ENCODE results near the gene ATG14. TPM values are rescaled to one million over a fixed set of nuclear protein-coding genes. Genes with fewer than 3 reads are reported as not detected.
A peak's percentile ranks its signal among the peaks of the same experiment; 100 is the strongest.

Gene ATG14
- total RNA-seq, 2 donors from 2014 or later = 11.0 to 12.9 TPM

DNA sequence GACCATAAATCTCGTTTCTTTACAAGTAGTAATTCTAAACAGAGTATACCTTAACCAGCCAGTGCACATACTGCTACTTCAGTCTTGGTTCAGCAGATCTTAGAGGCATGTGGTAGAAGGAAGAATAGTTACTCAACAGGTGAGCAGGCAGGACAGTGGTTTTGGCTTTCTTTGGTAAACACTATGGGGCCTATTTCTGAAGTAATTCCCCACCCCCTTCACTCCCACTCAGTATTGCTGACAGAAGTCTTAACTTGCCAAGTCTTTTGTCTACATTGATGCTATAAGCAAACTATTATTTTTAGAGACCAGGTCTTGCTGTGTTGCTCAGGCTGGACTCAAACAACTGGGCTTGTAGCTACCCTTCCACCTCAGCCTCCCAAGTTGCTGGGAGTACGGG lies 71.9 kb downstream of the ATG14 start:
- no peak for DNase-seq
- TF ChIP-seq CTCF (conservative IDR thresholded peaks at IDR 0.05) = no peak
- H3K4me1 Mint-ChIP-seq = peaks cover 37% of the 10 kb centered on the region
- no peaks in the 10 kb centered on the region for H3K27me3 Mint-ChIP-seq (ENCODE audit: insufficient read depth)
- no peaks in the 10 kb centered on the region for H3K9me3 Mint-ChIP-seq
- no peak overlapping the region for H3K4me3 Mint-ChIP-seq
- Histone ChIP-seq H3K4me1 (ENCODE audit: control insufficient read depth, insufficient read depth, low read length) (peaks cover 6% of the 10 kb centered on the region), H3K27ac (ENCODE audit: low read depth, low read length) (no peak overlapping the region), H3K27me3 (ENCODE audit: control insufficient read depth, insufficient read depth, low read length, poor library complexity, severe bottlenecking) (no peaks in the 10 kb centered on the region), H3K36me3 (ENCODE audit: control insufficient read depth, insufficient read depth, low read length) (peaks cover 35% of the 10 kb centered on the region), H3K4me3 (ENCODE audit: low read length) (no peak overlapping the region), H3K9ac (ENCODE audit: extremely low read depth, low read length, poor library complexity, severe bottlenecking) (no peak overlapping the region), H3K9me3 (ENCODE audit: control insufficient read depth, low read length) (no peaks in the 10 kb centered on the region)
- 56 to 79% methylated on average over 1 to 2 of the region's 2 CpGs for WGBS, 2 experiments (ENCODE audit: insufficient coverage in 1 of 2, insufficient read length in 1 of 2)
- H3K27ac Mint-ChIP-seq = peak overlapping the region; percentile 30
- peaks cover 11% of the 10 kb centered on the region for H3K36me3 Mint-ChIP-seq (ENCODE audit: low read depth)

DNA sequence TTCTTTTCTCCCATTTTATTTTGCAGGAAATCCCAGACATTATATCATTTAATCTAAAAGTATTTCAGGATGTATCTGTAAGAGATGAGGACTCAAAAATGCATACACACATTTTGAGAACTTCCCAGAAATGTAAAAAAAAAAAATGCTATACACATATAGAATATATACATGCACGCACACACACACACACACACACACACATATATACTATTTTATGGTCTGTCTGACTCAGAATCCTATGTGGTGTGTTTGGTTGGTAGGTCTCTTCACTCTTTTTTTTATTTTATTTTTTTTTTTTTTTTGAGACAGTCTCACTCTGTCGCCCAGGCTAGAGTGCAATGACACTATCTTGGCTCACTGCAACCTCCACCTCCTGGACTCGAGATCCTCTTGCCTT lies 74.9 kb downstream of the ATG14 start:
- Histone ChIP-seq H3K9ac (ENCODE audit: extremely low read depth, low read length, poor library complexity, severe bottlenecking) (no peak overlapping the region), H3K36me3 (ENCODE audit: control insufficient read depth, insufficient read depth, low read length) (peaks cover 31% of the 10 kb centered on the region), H3K9me3 (ENCODE audit: control insufficient read depth, low read length) (no peaks in the 10 kb centered on the region), H3K4me3 (ENCODE audit: low read length) (no peak overlapping the region), H3K27me3 (ENCODE audit: control insufficient read depth, insufficient read depth, low read length, poor library complexity, severe bottlenecking) (no peaks in the 10 kb centered on the region), H3K4me1 (ENCODE audit: control insufficient read depth, insufficient read depth, low read length) (peaks cover 25% of the 10 kb centered on the region), H3K27ac (ENCODE audit: low read depth, low read length) (no peak overlapping the region)
- DNase-seq = no peak
- peaks cover 12% of the 10 kb centered on the region for H3K36me3 Mint-ChIP-seq (ENCODE audit: low read depth)
- no peak for TF ChIP-seq CTCF (conservative IDR thresholded peaks at IDR 0.05)
- H3K4me1 Mint-ChIP-seq = peaks cover 49% of the 10 kb centered on the region
- 94 to 98% methylated on average over 2 of the region's 3 CpGs for WGBS, 2 experiments (ENCODE audit: insufficient coverage in 1 of 2, insufficient read length in 1 of 2)
- no peak overlapping the region for H3K4me3 Mint-ChIP-seq
- no peaks in the 10 kb centered on the region for H3K27me3 Mint-ChIP-seq (ENCODE audit: insufficient read depth)
- no peaks in the 10 kb centered on the region for H3K9me3 Mint-ChIP-seq
- no peak overlapping the region for H3K27ac Mint-ChIP-seq

DNA sequence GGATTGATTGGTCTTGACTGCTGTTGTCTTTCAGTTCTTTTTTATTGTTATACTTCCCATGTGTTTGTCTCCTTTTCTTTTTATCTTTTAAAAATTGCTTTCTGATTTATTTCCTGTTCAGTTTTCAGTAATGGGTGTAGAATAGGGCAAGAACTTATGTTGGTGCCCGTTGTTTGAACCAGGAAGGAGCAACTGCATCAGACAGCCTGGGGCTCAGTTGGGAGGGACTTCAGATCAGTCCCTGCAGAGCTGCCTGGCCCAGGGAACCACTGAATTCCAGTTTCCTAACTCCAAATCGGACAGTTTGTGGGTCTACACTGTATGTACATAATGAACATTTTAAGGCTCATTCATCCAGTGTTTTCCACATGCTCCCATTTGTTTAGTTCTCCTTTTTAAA lies 75.5 kb downstream of the ATG14 start:
- DNase-seq = no peak
- H3K9me3 Mint-ChIP-seq = no peaks in the 10 kb centered on the region
- H3K4me3 ChIP-seq (ENCODE audit: low read length) = no peak overlapping the region
- 88% methylated on average over 2 of the region's 2 CpGs; no CpG with 5 or more reads in 1 of the 2 experiments for WGBS, 2 experiments (ENCODE audit: insufficient coverage in 1 of 2, insufficient read length in 1 of 2)
- no peaks in the 10 kb centered on the region for H3K27me3 ChIP-seq (ENCODE audit: control insufficient read depth, insufficient read depth, low read length, poor library complexity, severe bottlenecking)
- H3K27ac ChIP-seq (ENCODE audit: low read depth, low read length) = no peak overlapping the region
- no peaks in the 10 kb centered on the region for H3K27me3 Mint-ChIP-seq (ENCODE audit: insufficient read depth)
- H3K9ac ChIP-seq (ENCODE audit: extremely low read depth, low read length, poor library complexity, severe bottlenecking) = no peak overlapping the region
- H3K4me1 ChIP-seq (ENCODE audit: control insufficient read depth, insufficient read depth, low read length) = peaks cover 25% of the 10 kb centered on the region
- no peaks in the 10 kb centered on the region for H3K9me3 ChIP-seq (ENCODE audit: control insufficient read depth, low read length)
- no peak overlapping the region for H3K27ac Mint-ChIP-seq
- no peak overlapping the region for H3K4me3 Mint-ChIP-seq
- peaks cover 49% of the 10 kb centered on the region for H3K4me1 Mint-ChIP-seq
- peaks cover 12% of the 10 kb centered on the region for H3K36me3 Mint-ChIP-seq (ENCODE audit: low read depth)
- TF ChIP-seq CTCF (conservative IDR thresholded peaks at IDR 0.05) = no peak
- H3K36me3 ChIP-seq (ENCODE audit: control insufficient read depth, insufficient read depth, low read length) = peaks cover 31% of the 10 kb centered on the region
